HG02938 (cell line): ENCODE data around the gene ABHD13.

Experiments used
- ATAC-seq: cut with Tn5 transposase; IDR thresholded peaks from one replicate; pipeline ENCODE4 v1.9.1; 2021; ENCODE audit warnings: mild to moderate bottlenecking, moderate library complexity; ENCODE audit not compliant: unreplicated experiment

The ABHD13 gene

GRCh38 chr13:108281901-108282300 is 63.7 kb downstream of the ABHD13 start:
- no peak for ATAC-seq

- ATAC-seq: no peak
These were observed 64.9 kb downstream of the ABHD13 start for GRCh38 chr13:108283110-108283509.
